BLaER1 treated with 17β-estradiol and CSF1 and Interleukin-3, amounts not matched to agents 10 nM and 100 nM (cell line): Measurements from ENCODE around the gene PILRB.
"Not testable (repeated sequence)": the region's sequence is repeated elsewhere in the genome, so short reads cannot be mapped to it uniquely, and the experiment has no call there.

Experiments
- H3K27ac ChIP-seq, 11 experiments: shearing (Covaris generic); formaldehyde crosslinking; 2 replicates each; pipeline ENCODE4 v1.8.1; 2022
- H3K27me3 ChIP-seq, 11 experiments: shearing (Covaris generic); formaldehyde crosslinking; 2 replicates each; pipeline ENCODE4 v1.8.1; 2022
- H3K36me3 ChIP-seq, 11 experiments: shearing (Covaris generic); formaldehyde crosslinking; 2 replicates each; pipeline ENCODE4 v1.8.1; 2022
- H3K4me1 ChIP-seq, 10 experiments: shearing (Covaris generic); formaldehyde crosslinking; 2 replicates each; pipeline ENCODE4 v1.8.1; 2022
- H3K4me2 ChIP-seq, 11 experiments: shearing (Covaris generic); formaldehyde crosslinking; 2 replicates each; pipeline ENCODE4 v1.8.1; 2022
- H3K4me3 ChIP-seq, 10 experiments: shearing (Covaris generic); formaldehyde crosslinking; 2 replicates each; pipeline ENCODE4 v1.8.1; 2022
- H3K9ac ChIP-seq, 11 experiments: shearing (Covaris generic); formaldehyde crosslinking; 2 replicates each; pipeline ENCODE4 v1.8.1; 2022
- H3K9me3 ChIP-seq, 11 experiments: shearing (Covaris generic); formaldehyde crosslinking; replicated peaks in 1 of 11; 2 replicates each; pipeline ENCODE4 v1.8.1; 2022
- H4K20me1 ChIP-seq, 11 experiments: shearing (Covaris generic); formaldehyde crosslinking; 2 replicates each; pipeline ENCODE4 v1.8.1; 2022
- Cebpa-rat ChIP-seq, 11 experiments: shearing (Covaris generic); IDR thresholded peaks; 2 replicates each; pipeline ENCODE4 v1.8.1; 2022

The PILRB gene

DNA sequence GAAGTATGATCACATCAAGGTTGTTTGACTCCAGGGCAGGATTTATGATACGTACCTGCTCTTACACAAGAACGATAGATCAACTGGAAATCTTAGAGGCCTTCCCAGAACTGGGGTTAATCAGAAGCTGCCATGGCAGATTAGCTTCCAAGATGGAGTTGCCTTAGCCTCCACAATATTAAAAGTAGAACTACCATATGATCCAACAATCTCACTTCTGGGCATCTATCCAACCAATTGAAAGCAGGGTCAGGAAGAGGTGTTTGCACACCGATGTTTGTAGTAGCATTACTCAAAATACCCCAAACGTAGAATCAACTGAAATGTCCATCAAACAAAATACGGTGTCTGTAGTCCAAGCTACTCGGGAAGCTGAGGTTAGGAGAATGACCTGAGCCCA lies 6.6 kb downstream of the PILRB start:
- peaks cover 53 to 61% (median 59%) of the 10 kb centered on the region in 10 experiments for H3K4me1 ChIP-seq
- H3K4me2 ChIP-seq = peak overlapping the region; percentile 88 to 99 (median 96); a peak in 19 of 22 replicates
- H3K4me3 ChIP-seq = no peak overlapping the region
- peak overlapping the region in 8 of 11 experiments; percentile 90 to 98 (median 94); a peak in 14 of 22 replicates for H3K27ac ChIP-seq
- peak overlapping the region in 1 of 11 experiments; percentile 79; a peak in 1 of 22 replicates for H3K9ac ChIP-seq
- H3K36me3 ChIP-seq = peaks cover 33 to 59% (median 55%) of the 10 kb centered on the region in 11 experiments
- H3K9me3 ChIP-seq = no peaks in the 10 kb centered on the region
- H3K27me3 ChIP-seq = no peaks in the 10 kb centered on the region
- H4K20me1 ChIP-seq = peaks cover 0 to 27% (median 0%) of the 10 kb centered on the region in 11 experiments; a peak in 5 of 22 replicates
- no peak for TF ChIP-seq Cebpa-rat (IDR thresholded peaks at IDR 0.05)

DNA sequence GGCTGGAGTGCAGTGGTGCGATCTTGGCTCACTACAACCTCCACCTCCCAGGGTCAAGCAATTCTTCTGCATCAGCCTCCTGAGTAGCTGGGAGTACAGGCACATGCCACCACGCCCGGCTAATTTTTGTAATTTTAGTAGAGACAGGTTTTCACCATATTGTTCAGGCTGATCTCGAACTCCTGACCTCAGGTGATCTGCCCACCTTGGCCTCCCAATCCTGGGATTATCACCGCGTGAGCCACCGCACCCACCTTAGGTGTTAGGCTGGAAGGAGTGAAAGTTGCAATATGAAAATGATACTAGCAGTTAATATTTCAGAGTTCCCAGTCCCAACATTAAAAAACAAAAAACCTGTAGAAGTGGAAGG lies 8.1 kb downstream of the PILRB start:
- not testable (repeated sequence) for H3K9me3 ChIP-seq, H3K27me3 ChIP-seq
- peak overlapping the region; percentile 88 to 99 (median 96) for H3K4me2 ChIP-seq
- H3K36me3 ChIP-seq = peaks cover 20 to 44% (median 40%) of the 10 kb centered on the region in 11 experiments
- peak overlapping the region in 5 of 10 experiments; percentile 6 to 52 (median 24); a peak in 5 of 20 replicates for H3K4me3 ChIP-seq
- peaks cover 68 to 76% (median 73%) of the 10 kb centered on the region in 10 experiments for H3K4me1 ChIP-seq
- peak overlapping the region; percentile 85 to 98 (median 92) for H3K27ac ChIP-seq
- peaks cover 0 to 27% (median 0%) of the 10 kb centered on the region in 11 experiments; a peak in 5 of 22 replicates for H4K20me1 ChIP-seq
- peak overlapping the region; percentile 73 to 82 (median 79) for H3K9ac ChIP-seq

- no peaks in the 10 kb centered on the region for H3K27me3 ChIP-seq
- peak overlapping the region in 5 of 10 experiments; percentile 6 to 52 (median 24); a peak in 5 of 20 replicates for H3K4me3 ChIP-seq
- H3K9me3 ChIP-seq = no peaks in the 10 kb centered on the region
- peak overlapping the region; percentile 73 to 82 (median 79) for H3K9ac ChIP-seq
- peaks cover 14 to 38% (median 34%) of the 10 kb centered on the region in 11 experiments for H3K36me3 ChIP-seq
- no peak for TF ChIP-seq Cebpa-rat (IDR thresholded peaks at IDR 0.05)
- peak overlapping the region; percentile 88 to 99 (median 96) for H3K4me2 ChIP-seq
- H3K4me1 ChIP-seq = peaks cover 75 to 83% (median 79%) of the 10 kb centered on the region in 10 experiments
- H4K20me1 ChIP-seq = peaks cover 0 to 27% (median 0%) of the 10 kb centered on the region in 11 experiments; a peak in 5 of 22 replicates
- peak overlapping the region; percentile 85 to 98 (median 92) for H3K27ac ChIP-seq
These were observed 8.7 kb downstream of the PILRB start for GRCh38 chr7:100366411-100367250.

GRCh38 chr7:100367251-100367620 lies 9.3 kb downstream of the PILRB start:
- TF ChIP-seq Cebpa-rat (IDR thresholded peaks at IDR 0.05) = no peak
- H3K36me3 ChIP-seq = peaks cover 8 to 32% (median 28%) of the 10 kb centered on the region in 11 experiments
- peak overlapping the region; percentile 73 to 82 (median 79); a peak in 21 of 22 replicates for H3K9ac ChIP-seq
- H3K4me2 ChIP-seq = peak overlapping the region; percentile 88 to 99 (median 96)
- H3K27ac ChIP-seq = peak overlapping the region; percentile 85 to 98 (median 92)
- H3K27me3 ChIP-seq = no peaks in the 10 kb centered on the region
- peaks cover 81 to 89% (median 85%) of the 10 kb centered on the region in 10 experiments for H3K4me1 ChIP-seq
- H3K9me3 ChIP-seq = no peaks in the 10 kb centered on the region
- no peak overlapping the region for H3K4me3 ChIP-seq
- H4K20me1 ChIP-seq = peaks cover 0 to 27% (median 0%) of the 10 kb centered on the region in 11 experiments; a peak in 5 of 22 replicates

DNA sequence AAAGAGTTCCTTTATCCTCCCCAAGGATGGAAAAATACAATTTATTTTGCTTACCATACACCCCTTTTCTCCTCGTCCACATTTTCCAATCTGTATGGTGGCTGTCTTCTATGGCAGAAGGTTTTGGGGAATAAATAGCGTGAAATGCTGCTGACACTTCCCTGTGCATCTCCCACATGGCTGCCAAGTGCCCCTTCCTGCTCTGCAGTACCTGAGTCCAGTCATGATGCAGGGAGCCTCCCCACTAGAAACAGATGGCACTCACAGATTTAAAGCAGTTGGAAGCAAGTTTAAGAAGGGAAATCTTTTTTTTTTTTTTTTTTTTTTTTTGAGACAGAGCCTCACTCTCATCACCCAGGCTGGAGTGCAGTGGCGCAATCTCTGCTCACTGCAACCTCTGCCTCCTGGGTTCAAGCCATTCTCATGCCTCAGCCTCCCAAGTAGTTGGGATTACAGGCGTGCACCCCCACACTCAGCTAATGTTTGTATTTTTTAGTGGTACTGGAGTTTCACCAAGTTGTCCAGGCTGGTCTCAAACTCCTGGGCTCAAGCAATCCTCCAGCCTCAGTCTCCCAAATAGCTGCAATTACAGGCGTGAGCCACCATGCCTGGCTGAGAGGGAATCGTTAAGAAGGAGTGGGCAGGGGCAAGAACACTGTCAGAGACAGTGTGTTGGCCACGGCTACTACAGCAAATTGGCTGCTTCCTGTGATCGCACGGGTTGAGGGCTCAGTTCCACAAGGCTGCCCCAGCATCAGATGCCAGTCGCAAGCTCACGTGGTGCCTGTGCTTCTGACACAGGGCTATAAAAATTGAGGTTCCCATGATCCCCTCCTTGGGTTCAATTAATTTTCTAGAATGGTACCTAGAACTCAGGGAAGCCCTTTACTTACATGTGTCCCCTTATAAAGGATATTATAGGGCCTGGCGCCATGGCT lies 10.0 kb downstream of the PILRB start:
- peak overlapping the region; percentile 73 to 82 (median 79) for H3K9ac ChIP-seq
- H3K36me3 ChIP-seq = peaks cover under 1 to 25% (median 20%) of the 10 kb centered on the region in 11 experiments; a peak in 21 of 22 replicates
- H4K20me1 ChIP-seq = peaks cover 0 to 27% (median 0%) of the 10 kb centered on the region in 11 experiments; a peak in 5 of 22 replicates
- H3K4me1 ChIP-seq = peaks cover 88 to 96% (median 92%) of the 10 kb centered on the region in 10 experiments
- 0 out of 22 replicates have a peak, but pooled peaks of 1 of the 11 experiments have one; percentile 23 for TF ChIP-seq Cebpa-rat (IDR thresholded peaks at IDR 0.05)
- H3K9me3 ChIP-seq = no peaks in the 10 kb centered on the region
- peak overlapping the region; percentile 88 to 99 (median 96) for H3K4me2 ChIP-seq
- H3K4me3 ChIP-seq = no peak overlapping the region
- H3K27ac ChIP-seq = peak overlapping the region; percentile 85 to 98 (median 92)
- H3K27me3 ChIP-seq = no peaks in the 10 kb centered on the region

DNA sequence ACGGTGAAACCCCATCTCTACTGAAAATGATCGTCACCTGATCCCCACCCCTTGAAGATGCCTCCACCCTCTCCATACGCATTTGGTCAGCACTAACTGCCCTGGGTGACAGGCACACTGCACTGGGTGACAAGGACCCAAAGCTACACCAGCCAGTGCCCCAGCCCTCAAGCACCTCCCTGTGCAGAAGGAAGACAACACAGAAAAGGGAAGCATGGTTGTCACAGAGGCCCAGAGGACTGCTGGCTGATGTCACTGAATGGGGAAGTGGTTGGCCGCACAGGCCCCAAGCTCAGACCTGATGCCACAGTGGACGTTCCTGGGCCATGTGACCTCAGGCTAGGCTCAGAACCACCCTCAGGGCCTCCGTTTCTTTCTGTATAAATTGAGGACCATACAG lies 11.2 kb downstream of the PILRB start:
- H3K36me3 ChIP-seq = peaks cover 0 to 13% (median 9%) of the 10 kb centered on the region in 11 experiments; a peak in 16 of 22 replicates
- H3K27me3 ChIP-seq = no peaks in the 10 kb centered on the region
- peak overlapping the region; percentile 88 to 99 (median 96) for H3K4me2 ChIP-seq
- H3K4me3 ChIP-seq = peak overlapping the region in 1 of 10 experiments; percentile 12; a peak in 1 of 20 replicates
- no peak for TF ChIP-seq Cebpa-rat (IDR thresholded peaks at IDR 0.05)
- H3K9ac ChIP-seq = peak overlapping the region; percentile 73 to 82 (median 79)
- H3K4me1 ChIP-seq = peaks cover 92 to 100% (median 100%) of the 10 kb centered on the region in 10 experiments
- peaks cover 0 to 27% (median 0%) of the 10 kb centered on the region in 11 experiments; a peak in 5 of 22 replicates for H4K20me1 ChIP-seq
- no peaks in the 10 kb centered on the region for H3K9me3 ChIP-seq
- H3K27ac ChIP-seq = peak overlapping the region; percentile 85 to 98 (median 92)

GRCh38 chr7:100370303-100370702 lies 12.4 kb downstream of the PILRB start:
- H3K27ac ChIP-seq = peak overlapping the region; percentile 85 to 98 (median 92)
- no peak for TF ChIP-seq Cebpa-rat (IDR thresholded peaks at IDR 0.05)
- H3K4me3 ChIP-seq = no peak overlapping the region
- H3K27me3 ChIP-seq = no peaks in the 10 kb centered on the region
- peaks cover 82 to 100% (median 96%) of the 10 kb centered on the region in 10 experiments for H3K4me1 ChIP-seq
- H3K9me3 ChIP-seq = no peaks in the 10 kb centered on the region
- H4K20me1 ChIP-seq = peaks cover 0 to 27% (median 0%) of the 10 kb centered on the region in 11 experiments; a peak in 5 of 22 replicates
- H3K9ac ChIP-seq = peak overlapping the region; percentile 18 to 82 (median 79); a peak in 18 of 22 replicates
- H3K36me3 ChIP-seq = peaks cover 0 to 12% (median 0%) of the 10 kb centered on the region in 11 experiments; a peak in 4 of 22 replicates
- peak overlapping the region; percentile 88 to 99 (median 96) for H3K4me2 ChIP-seq

DNA sequence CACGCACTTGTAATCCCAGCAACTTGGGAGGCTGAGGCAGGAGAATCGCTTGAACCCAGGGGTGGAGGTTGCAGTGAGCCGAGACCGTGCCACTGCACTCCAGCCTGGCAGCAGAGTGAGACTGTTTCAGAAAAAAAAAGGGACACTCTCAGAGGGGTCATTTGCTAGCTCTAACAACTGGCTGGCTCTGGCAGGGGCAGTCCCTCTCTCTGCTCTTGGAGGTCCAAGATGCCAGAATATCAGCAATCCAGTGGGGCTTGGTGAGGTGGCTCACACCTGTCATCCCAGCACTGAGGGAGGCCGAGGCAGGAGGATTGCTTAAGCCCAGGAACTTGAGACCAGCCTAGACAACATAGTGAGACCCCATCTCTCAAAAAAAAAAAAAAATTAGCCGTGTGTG lies 12.8 kb downstream of the PILRB start:
- Histone ChIP-seq H3K27me3 (no peaks in the 10 kb centered on the region), H3K9ac (peak overlapping the region in 9 of 11 experiments; percentile 22 to 82 (median 79); a peak in 10 of 22 replicates), H3K27ac (peak overlapping the region; percentile 85 to 98 (median 92)), H4K20me1 (peaks cover 0 to 27% (median 0%) of the 10 kb centered on the region in 11 experiments; a peak in 5 of 22 replicates), H3K9me3 (no peaks in the 10 kb centered on the region), H3K4me3 (no peak overlapping the region), H3K4me1 (peaks cover 82 to 100% (median 92%) of the 10 kb centered on the region in 10 experiments), H3K36me3 (peaks cover 0 to 16% (median 0%) of the 10 kb centered on the region in 11 experiments; a peak in 3 of 22 replicates), H3K4me2 (peak overlapping the region; percentile 88 to 99 (median 96); a peak in 20 of 22 replicates)
- no peak for TF ChIP-seq Cebpa-rat (IDR thresholded peaks at IDR 0.05)
